Parathyroid adenoma (tissue), 2 donors: ENCODE measurements around the gene TBC1D23.
"Not testable (repeated sequence)": the region's sequence is repeated elsewhere in the genome, so short reads cannot be mapped to it uniquely, and the experiment has no call there.

Experiments
- H2AFZ ChIP-seq: fragments of 300-600 bp; sonication (generic); one replicate; pipeline ENCODE4 v1.7.0; 2017; ENCODE audit warnings: antibody characterized with exemption, mild to moderate bottlenecking
- H3K27ac ChIP-seq: fragments of 300-600 bp; sonication (generic); one replicate; pipeline ENCODE4 v1.7.0; 2017
- H3K27me3 ChIP-seq: fragments of 300-600 bp; sonication (generic); one replicate; pipeline ENCODE4 v1.7.0; 2017; ENCODE audit warnings: low read length; ENCODE audit not compliant: control insufficient read depth, insufficient read depth
- H3K36me3 ChIP-seq: fragments of 300-600 bp; sonication (generic); one replicate; pipeline ENCODE4 v1.7.0; 2017; ENCODE audit warnings: low read length; ENCODE audit not compliant: control insufficient read depth, insufficient read depth
- H3K4me1 ChIP-seq: fragments of 300-600 bp; sonication (generic); one replicate; pipeline ENCODE4 v1.7.0; 2017; ENCODE audit warnings: control low read depth
- H3K4me2 ChIP-seq: fragments of 300-600 bp; sonication (generic); one replicate; pipeline ENCODE4 v1.7.0; 2017; ENCODE audit warnings: low read length
- H3K4me3 ChIP-seq: fragments of 300-600 bp; sonication (generic); one replicate; pipeline ENCODE4 v1.7.0; 2017; ENCODE audit warnings: low read depth, low read length
- H3K79me2 ChIP-seq: fragments of 300-600 bp; sonication (generic); one replicate; pipeline ENCODE4 v1.7.0; 2017; ENCODE audit warnings: control low read depth
- H3K9ac ChIP-seq: fragments of 300-600 bp; sonication (generic); one replicate; pipeline ENCODE4 v1.7.0; 2017; ENCODE audit warnings: mild to moderate bottlenecking
- H3K9me3 ChIP-seq: fragments of 300-600 bp; sonication (generic); one replicate; pipeline ENCODE4 v1.7.0; 2017; ENCODE audit warnings: low read length; ENCODE audit not compliant: control insufficient read depth
- CTCF ChIP-seq: fragments of 300-600 bp; sonication (generic); IDR thresholded peaks from one replicate; pipeline ENCODE4 v1.7.0; 2017; ENCODE audit warnings: antibody characterized with exemption, mild to moderate bottlenecking
- donor health status: primary hyperparathyroidism.

TBC1D23 gene

DNA sequence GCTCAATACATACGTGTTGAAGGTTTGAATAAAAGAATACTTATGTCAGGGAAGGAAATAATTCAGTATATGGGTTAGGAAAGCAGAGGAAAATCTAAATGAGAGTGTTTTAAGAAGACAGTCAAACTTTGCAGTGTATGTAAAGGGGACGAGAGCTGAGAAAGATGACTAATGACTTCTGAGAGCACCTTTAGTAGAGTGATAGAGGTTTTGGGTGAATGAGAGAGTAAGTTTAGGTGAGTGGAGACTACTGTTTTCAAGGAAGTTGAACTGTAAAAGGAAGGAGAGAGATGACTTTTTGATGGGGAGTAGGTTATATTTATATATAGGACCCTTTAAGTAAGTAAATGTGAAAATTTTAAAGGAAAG, 9.4 kb downstream of the TBC1D23 start:
- no peak overlapping the region for H3K27ac ChIP-seq
- no peak overlapping the region for H3K4me2 ChIP-seq
- no peak for TF ChIP-seq CTCF

GRCh38 chr3:100271522-100271921, 10.7 kb downstream of the TBC1D23 start:
- Histone ChIP-seq H3K9ac (no peak overlapping the region), H3K36me3 (no peaks in the 10 kb centered on the region), H3K9me3 (no peaks in the 10 kb centered on the region), H3K4me1 (no peaks in the 10 kb centered on the region), H2AFZ (no peak overlapping the region), H3K4me2 (no peak overlapping the region), H3K27ac (no peak overlapping the region), H3K79me2 (peaks cover 30% of the 10 kb centered on the region), H3K4me3 (no peak overlapping the region), H3K27me3 (no peaks in the 10 kb centered on the region)
- TF ChIP-seq CTCF, result no peak

More for the DNA sequence above, 9.4 kb downstream of the TBC1D23 start:
- Histone ChIP-seq H2AFZ (no peak overlapping the region), H3K9me3 (no peaks in the 10 kb centered on the region), H3K4me1 (no peaks in the 10 kb centered on the region), H3K4me3 (no peak overlapping the region), H3K36me3 (no peaks in the 10 kb centered on the region), H3K9ac (no peak overlapping the region), H3K79me2 (peaks cover 34% of the 10 kb centered on the region), H3K27me3 (no peaks in the 10 kb centered on the region)

DNA sequence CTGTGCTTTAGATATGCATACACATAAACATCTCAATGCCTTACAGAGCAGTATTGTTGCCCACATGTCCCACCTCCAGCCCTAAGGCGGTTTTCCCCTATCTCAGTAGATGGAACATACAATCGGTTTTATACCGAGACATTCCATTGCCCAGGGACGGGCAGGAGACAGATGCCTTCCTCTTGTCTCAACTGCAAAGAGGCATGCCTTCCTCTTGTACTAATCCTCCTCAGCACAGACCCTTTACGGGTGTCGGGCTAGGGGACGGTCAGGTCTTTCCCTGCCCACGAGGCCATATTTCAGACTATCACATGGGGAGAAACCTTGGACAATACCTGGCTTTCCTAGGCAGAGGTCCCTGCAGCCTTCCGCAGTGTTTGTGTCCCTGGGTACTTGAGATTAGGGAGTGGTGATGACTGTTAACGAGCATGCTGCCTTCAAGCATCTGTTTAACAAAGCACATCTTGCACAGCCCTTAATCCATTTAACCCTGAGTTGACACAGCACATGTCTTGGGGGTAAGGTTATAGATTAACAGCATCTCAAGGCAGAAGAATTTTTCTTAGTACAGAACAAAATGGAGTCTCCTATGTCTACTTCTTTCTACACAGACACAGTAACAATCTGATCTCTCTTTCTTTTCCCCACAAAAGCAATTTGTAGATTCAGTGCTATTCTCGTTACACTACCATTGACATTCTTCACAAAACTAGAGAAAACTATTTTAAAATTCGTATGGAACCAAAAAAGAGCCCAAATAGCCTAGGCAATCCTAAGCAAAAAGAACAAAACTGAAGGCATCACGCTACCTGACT, 12.2 kb downstream of the TBC1D23 start:
- not testable (repeated sequence) for H3K27ac ChIP-seq, H3K4me2 ChIP-seq, H3K27me3 ChIP-seq, H3K4me1 ChIP-seq, H3K36me3 ChIP-seq, H3K9ac ChIP-seq, H2AFZ ChIP-seq, H3K9me3 ChIP-seq, H3K4me3 ChIP-seq
- H3K79me2 ChIP-seq, result peaks cover 26% of the 10 kb centered on the region

GRCh38 chr3:100274361-100274760, 13.6 kb downstream of the TBC1D23 start:
- no peak overlapping the region for H3K4me3 ChIP-seq
- H2AFZ ChIP-seq, result no peak overlapping the region
- H3K27me3 ChIP-seq, result no peaks in the 10 kb centered on the region
- H3K4me1 ChIP-seq, result no peaks in the 10 kb centered on the region
- H3K27ac ChIP-seq, result no peak overlapping the region
- peaks cover 25% of the 10 kb centered on the region for H3K79me2 ChIP-seq
- H3K9ac ChIP-seq, result no peak overlapping the region
- no peaks in the 10 kb centered on the region for H3K36me3 ChIP-seq
- H3K4me2 ChIP-seq, result no peak overlapping the region
- TF ChIP-seq CTCF, result no peak
- H3K9me3 ChIP-seq, result no peaks in the 10 kb centered on the region

GRCh38 chr3:100277255-100277800, 16.5 kb downstream of the TBC1D23 start:
- Histone ChIP-seq H3K27me3 (no peaks in the 10 kb centered on the region), H3K4me2 (no peak overlapping the region), H3K79me2 (peaks cover 12% of the 10 kb centered on the region), H3K4me1 (no peaks in the 10 kb centered on the region), H2AFZ (no peak overlapping the region), H3K4me3 (no peak overlapping the region), H3K9ac (no peak overlapping the region), H3K9me3 (no peaks in the 10 kb centered on the region), H3K27ac (no peak overlapping the region), H3K36me3 (no peaks in the 10 kb centered on the region)
- TF ChIP-seq CTCF, result no peak
